Neuronal stem cell (in vitro differentiated cells): ENCODE data around the gene GRIK2.

Experiments
- DNase-seq: peaks from one replicate; pipeline ENCODE4 v3.0.0-alpha.2; 2013; ENCODE audit warnings: low spot score
- H2AFZ ChIP-seq: one replicate; pipeline ENCODE4 v1.6.1; 2013; ENCODE audit warnings: mild to moderate bottlenecking, low read length, inconsistent platforms
- H2AK5ac ChIP-seq: 2 replicates; pipeline ENCODE4 v1.6.1; 2013; ENCODE audit warnings: low read depth, mild to moderate bottlenecking, inconsistent platforms, low read length, moderate library complexity, mixed read lengths
- H2BK120ac ChIP-seq: 2 replicates; pipeline ENCODE4 v1.6.1; 2013; ENCODE audit warnings: low read depth, mild to moderate bottlenecking, inconsistent platforms, low read length, moderate library complexity, mixed read lengths
- H2BK12ac ChIP-seq: one replicate; pipeline ENCODE4 v1.6.1; 2013; ENCODE audit warnings: low read length, inconsistent platforms
- H2BK15ac ChIP-seq: 2 replicates; pipeline ENCODE4 v1.6.1; 2013; ENCODE audit warnings: mild to moderate bottlenecking, low read length, inconsistent platforms, mixed read lengths
- H2BK5ac ChIP-seq: one replicate; pipeline ENCODE4 v1.6.1; 2013; ENCODE audit warnings: inconsistent platforms, mild to moderate bottlenecking, low read length, moderate library complexity
- H3K14ac ChIP-seq: one replicate; pipeline ENCODE4 v1.6.1; 2013; ENCODE audit warnings: low read length, inconsistent platforms
- H3K18ac ChIP-seq: 2 replicates; pipeline ENCODE4 v1.6.1; 2013; ENCODE audit warnings: low read length, inconsistent platforms
- H3K23ac ChIP-seq: 2 replicates; pipeline ENCODE4 v1.6.1; 2013; ENCODE audit warnings: low read depth, mild to moderate bottlenecking, mixed read lengths, low read length, inconsistent platforms; ENCODE audit not compliant: poor library complexity
- H3K27ac ChIP-seq: replicated peaks from 3 replicates; pipeline ENCODE4 v1.5.1; 2013; ENCODE audit warnings: low read length, inconsistent platforms
- H3K27me3 ChIP-seq, 3 experiments: 2 replicates each; pipeline ENCODE4 v1.6.1; 2013; ENCODE audit warnings: low read length in 3 of 3, mild to moderate bottlenecking in 2 of 3, inconsistent platforms in 1 of 3, low read depth in 1 of 3, mixed read lengths in 1 of 3, moderate library complexity in 1 of 3; ENCODE audit not compliant: control insufficient read depth in 3 of 3, insufficient read depth in 3 of 3
- H3K36me3 ChIP-seq, 2 donors: replicated peaks in 1 of 2; 2 replicates each; pipeline ENCODE4 v1.6.1; 2013; ENCODE audit warnings: low read length in 2 of 2; ENCODE audit not compliant: control insufficient read depth in 2 of 2, insufficient read depth in 2 of 2
- H3K4ac ChIP-seq: 2 replicates; pipeline ENCODE4 v1.6.1; 2013; ENCODE audit warnings: inconsistent platforms, mild to moderate bottlenecking, low read length, moderate library complexity
- H3K4me1 ChIP-seq, 2 donors: 1 replicate in 1 of 2; 2 replicates in 1 of 2; pipeline ENCODE4 v1.6.1; 2013; ENCODE audit warnings: low read length in 2 of 2, low read depth in 1 of 2; ENCODE audit not compliant: control insufficient read depth in 2 of 2, insufficient read depth in 1 of 2
- H3K4me2 ChIP-seq: one replicate; pipeline ENCODE4 v1.6.1; 2013; ENCODE audit warnings: mild to moderate bottlenecking, low read length, inconsistent platforms; ENCODE audit not compliant: insufficient read depth, poor library complexity, severe bottlenecking
- H3K4me3 ChIP-seq, 2 donors: 2 replicates each; pipeline ENCODE4 v1.5.1; 2013; ENCODE audit warnings: low read length in 2 of 2, mild to moderate bottlenecking in 2 of 2, inconsistent platforms in 1 of 2, moderate library complexity in 1 of 2
- H3K79me1 ChIP-seq: one replicate; pipeline ENCODE4 v1.6.1; 2013; ENCODE audit warnings: low read depth, mild to moderate bottlenecking, inconsistent platforms, low read length, moderate library complexity
- H3K9ac ChIP-seq: one replicate; pipeline ENCODE4 v1.6.1; 2013; ENCODE audit warnings: mild to moderate bottlenecking, low read depth, low read length, inconsistent platforms; ENCODE audit not compliant: poor library complexity
- H3K9me3 ChIP-seq, 2 donors: replicated peaks in 1 of 2; 2 replicates each; pipeline versions ENCODE3 to v1.6.1; 2013; ENCODE audit warnings: low read length in 2 of 2, mild to moderate bottlenecking in 2 of 2, inconsistent platforms in 1 of 2, low read depth in 1 of 2, mixed read lengths in 1 of 2, moderate library complexity in 1 of 2; ENCODE audit not compliant: control insufficient read depth in 2 of 2, insufficient read depth in 1 of 2
- H4K8ac ChIP-seq: one replicate; pipeline ENCODE4 v1.6.1; 2013; ENCODE audit warnings: low read depth, mild to moderate bottlenecking, inconsistent platforms, low read length, moderate library complexity
- H4K91ac ChIP-seq: one replicate; pipeline ENCODE4 v1.6.1; 2013; ENCODE audit warnings: low read length, low read depth, mild to moderate bottlenecking, inconsistent platforms; ENCODE audit not compliant: poor library complexity
- WGBS, 2 donors: extraction: QIAGEN DNeasy Blood & Tissue Kit; methylation state at CpG; one replicate each; pipeline ENCODE4 v1.1.7; 2013; ENCODE audit warnings: missing lambda C conversion rate in 2 of 2, mixed read lengths in 1 of 2; ENCODE audit not compliant: insufficient read length in 2 of 2, insufficient replicate concordance in 1 of 2; ENCODE audit errors: extremely low coverage in 2 of 2; 5-methylcytosine and 5-hydroxymethylcytosine counted together

The GRIK2 gene

GRCh38 chr6:101433141-101433540 lies 39.6 kb downstream of the GRIK2 start:
- Histone ChIP-seq H3K14ac (no peak overlapping the region), H3K79me1 (no peaks in the 10 kb centered on the region), H3K18ac (no peak overlapping the region), H3K4me1 (peaks cover 1 to 2% of the 10 kb centered on the region in 2 donors), H3K9me3 (peaks cover 0 to 2% of the 10 kb centered on the region in 2 donors), H3K4ac (no peak overlapping the region), H2BK15ac (no peak overlapping the region), H3K27me3 (no peaks in the 10 kb centered on the region), H4K8ac (no peak overlapping the region), H3K9ac (no peak overlapping the region), H2BK12ac (no peak overlapping the region), H3K23ac (no peak overlapping the region), H2AFZ (no peak overlapping the region), H3K4me3 (no peak overlapping the region), H3K4me2 (no peak overlapping the region), H2BK5ac (no peak overlapping the region), H2AK5ac (no peak overlapping the region), H2BK120ac (no peak overlapping the region), H4K91ac (no peak overlapping the region), H3K27ac (no peak overlapping the region), H3K36me3 (no peaks in the 10 kb centered on the region)
- DNase-seq = no peak
- WGBS, 2 donors = no CpG with 5 or more reads among the region's 5 CpGs

GRCh38 chr6:101434601-101435000 lies 41.1 kb downstream of the GRIK2 start:
- no peak overlapping the region for H3K9ac ChIP-seq
- H3K36me3 ChIP-seq = no peaks in the 10 kb centered on the region
- H2AFZ ChIP-seq = no peak overlapping the region
- H4K91ac ChIP-seq = no peak overlapping the region
- H3K4me3 ChIP-seq = no peak overlapping the region
- no peaks in the 10 kb centered on the region for H3K79me1 ChIP-seq
- WGBS, 2 donors = no CpG with 5 or more reads among the region's 2 CpGs
- peaks cover 1 to 2% of the 10 kb centered on the region in 2 donors for H3K4me1 ChIP-seq
- no peak overlapping the region for H2BK15ac ChIP-seq
- H3K27me3 ChIP-seq = no peaks in the 10 kb centered on the region
- no peak overlapping the region for H3K4ac ChIP-seq
- no peak overlapping the region for H3K27ac ChIP-seq
- peaks cover 0 to 2% of the 10 kb centered on the region in 2 donors for H3K9me3 ChIP-seq
- H3K18ac ChIP-seq = no peak overlapping the region
- no peak overlapping the region for H2BK120ac ChIP-seq
- no peak overlapping the region for H4K8ac ChIP-seq
- H3K14ac ChIP-seq = no peak overlapping the region
- H2BK12ac ChIP-seq = no peak overlapping the region
- no peak overlapping the region for H3K23ac ChIP-seq
- no peak overlapping the region for H3K4me2 ChIP-seq
- H2AK5ac ChIP-seq = no peak overlapping the region
- H2BK5ac ChIP-seq = no peak overlapping the region
- DNase-seq = no peak

- Histone ChIP-seq H3K9ac (no peak overlapping the region), H3K18ac (no peak overlapping the region), H3K79me1 (no peaks in the 10 kb centered on the region), H2BK5ac (no peak overlapping the region), H4K91ac (no peak overlapping the region), H3K14ac (no peak overlapping the region), H2BK12ac (no peak overlapping the region), H3K9me3 (peaks cover 0 to 2% of the 10 kb centered on the region in 2 donors), H3K23ac (no peak overlapping the region), H3K4me1 (peaks cover 1 to 2% of the 10 kb centered on the region in 2 donors), H3K27me3 (no peaks in the 10 kb centered on the region), H4K8ac (no peak overlapping the region), H2BK120ac (no peak overlapping the region), H3K36me3 (no peaks in the 10 kb centered on the region), H2AK5ac (no peak overlapping the region), H3K4ac (no peak overlapping the region), H3K4me2 (no peak overlapping the region), H2BK15ac (no peak overlapping the region), H3K4me3 (no peak overlapping the region), H2AFZ (no peak overlapping the region), H3K27ac (no peak overlapping the region)
- no peak for DNase-seq
- no CpG with 5 or more reads among the region's 1 CpG for WGBS, 2 donors
Measured at GRCh38 chr6:101435038-101435437, 41.5 kb downstream of the GRIK2 start.

GRCh38 chr6:101439790-101440189 lies 46.3 kb downstream of the GRIK2 start:
- H2AFZ ChIP-seq = no peak overlapping the region
- H3K14ac ChIP-seq = no peak overlapping the region
- no peak overlapping the region for H3K4me3 ChIP-seq
- no peaks in the 10 kb centered on the region for H3K27me3 ChIP-seq
- H2AK5ac ChIP-seq = no peak overlapping the region
- no peak overlapping the region for H2BK120ac ChIP-seq
- no peak overlapping the region for H3K18ac ChIP-seq
- no peaks in the 10 kb centered on the region for H3K9me3 ChIP-seq
- H3K79me1 ChIP-seq = no peaks in the 10 kb centered on the region
- H3K4me2 ChIP-seq = no peak overlapping the region
- no peak overlapping the region for H4K91ac ChIP-seq
- H3K23ac ChIP-seq = no peak overlapping the region
- no peak overlapping the region for H2BK15ac ChIP-seq
- H3K4me1 ChIP-seq = peaks cover 0 to 2% of the 10 kb centered on the region in 2 donors
- no peak for DNase-seq
- no peak overlapping the region for H3K4ac ChIP-seq
- H3K9ac ChIP-seq = no peak overlapping the region
- H2BK5ac ChIP-seq = no peak overlapping the region
- no peaks in the 10 kb centered on the region for H3K36me3 ChIP-seq
- no peak overlapping the region for H3K27ac ChIP-seq
- H4K8ac ChIP-seq = no peak overlapping the region
- no CpG with 5 or more reads among the region's 1 CpG for WGBS, 2 donors
- H2BK12ac ChIP-seq = no peak overlapping the region
